Transverse colon (tissue), 4 donors: ENCODE measurements around the gene PTK7. TPM values are rescaled to one million over a fixed set of nuclear protein-coding genes. Genes with fewer than 3 reads are reported as not detected.

Experiments
- DNase-seq: peaks from one replicate; pipeline ENCODE4 v3.0.0-alpha.2; 2019
- H3K27ac ChIP-seq, 4 donors: fragments of 200-600 bp; sonication (generic); 2 replicates each; pipeline ENCODE4 v1.5.1; 2016 to 2018; ENCODE audit warnings: inconsistent platforms in 4 of 4
- H3K27me3 ChIP-seq: fragments of 200-600 bp; sonication (generic); 2 replicates; pipeline ENCODE4 v1.5.1; 2017; ENCODE audit warnings: inconsistent platforms
- H3K36me3 ChIP-seq, 4 donors: fragments of 200-600 bp; sonication (generic); 2 replicates each; pipeline ENCODE4 v1.5.1; 2017 to 2019; ENCODE audit warnings: inconsistent platforms in 4 of 4
- H3K4me1 ChIP-seq, 4 donors: fragments of 200-600 bp; sonication (generic); 2 replicates each; pipeline ENCODE4 v1.5.1; 2017 to 2020; ENCODE audit warnings: inconsistent platforms in 4 of 4
- H3K4me3 ChIP-seq, 4 donors: fragments of 200-600 bp; sonication (generic); 1 replicate in 1 of 4; 2 replicates in 3 of 4; pipeline versions ENCODE4 v1.5.1 to v1.6.1; 2017 to 2019; ENCODE audit warnings: inconsistent platforms in 4 of 4
- H3K9me3 ChIP-seq, 2 donors: fragments of 200-600 bp; sonication (generic); 2 replicates each; pipeline ENCODE4 v1.5.1; 2017 to 2019; ENCODE audit warnings: inconsistent platforms in 2 of 2
- EP300 ChIP-seq: sonication (generic); formaldehyde crosslinking; IDR thresholded peaks from one replicate; pipeline ENCODE4 v1.6.1; 2017; ENCODE audit warnings: antibody characterized with exemption, low read depth
- POLR2A ChIP-seq: fragments of 450-650 bp; IDR thresholded peaks from one replicate; pipeline ENCODE4 v1.6.1; 2016; ENCODE audit warnings: antibody characterized with exemption, mild to moderate bottlenecking, moderate library complexity
- POLR2AphosphoS5 ChIP-seq, 3 donors: sonication (generic); formaldehyde crosslinking; IDR thresholded peaks; one replicate each; pipeline ENCODE4 v1.6.1; 2016; ENCODE audit warnings: antibody characterized with exemption in 3 of 3
- WGBS, 2 donors: methylation state at CpG; one replicate each; pipeline ENCODE4 v1.1.5; 2018; ENCODE audit warnings: low coverage in 1 of 2; 5-methylcytosine and 5-hydroxymethylcytosine counted together
- in situ Hi-C, 4 donors: fragments of 200-750 bp; cut with MboI; loops; one replicate each; pipeline versions ENCODE4 v1.15.0 to v1.15.1; 2017; ENCODE audit warnings: low sequenced_read_pairs in 3 of 4, low pct_ligation_motif_present in 1 of 4, low pct_unique_long_range_greater_than_20kb in 1 of 4
- intact Hi-C: fragments of 100-400 bp; cut with DNase I; formaldehyde crosslinking; loops from one replicate; pipeline ENCODE4 v1.15.1; 2023; ENCODE audit warnings: low total_unique reads
- total RNA-seq, 4 donors: library from RNA; depleted of rRNA; stranded (reverse); fragments of >200 nt; gene quantifications; one replicate each; pipeline ENCODE4 v1.1.0, GENCODE V29; 2016
- TF ChIP-seq, protein P1 (sequence below), 5 experiments: fragments of 200-600 bp in 3 of 5; fragments of 450-650 bp in 2 of 5; sonication (generic) in 3 of 5; IDR thresholded peaks; 1 replicate in 2 of 5; 2 replicates in 3 of 5; pipeline ENCODE4 v1.5.1; 2016 to 2017; ENCODE audit warnings: antibody characterized with exemption in 5 of 5, inconsistent platforms in 3 of 5, mild to moderate bottlenecking in 2 of 5, moderate library complexity in 1 of 5

PTK7 gene
- total RNA-seq, 4 donors from 2014 or later = 2.2 to 34.6 (median 6.0) TPM

DNA sequence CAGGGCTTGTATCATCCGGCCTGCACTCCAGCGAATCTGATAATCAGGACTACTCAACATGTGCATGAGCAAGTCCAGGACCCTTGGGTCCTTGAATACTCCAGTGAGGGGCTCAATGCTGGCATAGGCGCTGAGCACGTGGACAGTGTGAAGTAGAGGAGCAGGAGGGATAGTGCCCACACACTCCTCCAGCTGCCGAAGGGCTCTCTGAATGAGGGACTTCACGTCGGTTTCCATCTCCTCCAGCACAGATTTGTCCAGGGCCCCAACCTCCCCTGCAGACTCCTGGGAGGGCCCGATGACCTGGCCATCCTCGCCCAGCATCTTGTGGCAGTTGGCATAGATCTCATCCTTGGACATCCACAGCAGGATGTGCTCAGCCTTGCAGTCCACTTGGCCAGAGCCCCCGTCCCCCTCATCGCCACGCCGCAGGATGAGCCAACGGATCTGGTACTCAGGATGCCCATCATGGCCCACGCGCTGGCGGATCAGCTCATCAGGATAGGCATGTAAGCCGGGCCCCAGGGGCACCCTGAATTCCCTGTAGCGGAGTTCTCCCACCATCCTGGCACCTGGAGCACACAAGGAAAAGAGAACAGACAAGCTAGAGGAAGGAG lies 23.8 kb upstream of the PTK7 start:
- Histone ChIP-seq H3K27ac (peak overlapping the region; percentile 90 to 97 (median 95)), H3K36me3 (peaks cover 0 to 10% (median 2%) of the 10 kb centered on the region in 4 donors), H3K4me1 (peaks cover 4 to 20% (median 10%) of the 10 kb centered on the region in 4 donors), H3K27me3 (no peaks in the 10 kb centered on the region), H3K4me3 (no peak overlapping the region), H3K9me3 (no peaks in the 10 kb centered on the region)
- TF ChIP-seq, protein P1, sequence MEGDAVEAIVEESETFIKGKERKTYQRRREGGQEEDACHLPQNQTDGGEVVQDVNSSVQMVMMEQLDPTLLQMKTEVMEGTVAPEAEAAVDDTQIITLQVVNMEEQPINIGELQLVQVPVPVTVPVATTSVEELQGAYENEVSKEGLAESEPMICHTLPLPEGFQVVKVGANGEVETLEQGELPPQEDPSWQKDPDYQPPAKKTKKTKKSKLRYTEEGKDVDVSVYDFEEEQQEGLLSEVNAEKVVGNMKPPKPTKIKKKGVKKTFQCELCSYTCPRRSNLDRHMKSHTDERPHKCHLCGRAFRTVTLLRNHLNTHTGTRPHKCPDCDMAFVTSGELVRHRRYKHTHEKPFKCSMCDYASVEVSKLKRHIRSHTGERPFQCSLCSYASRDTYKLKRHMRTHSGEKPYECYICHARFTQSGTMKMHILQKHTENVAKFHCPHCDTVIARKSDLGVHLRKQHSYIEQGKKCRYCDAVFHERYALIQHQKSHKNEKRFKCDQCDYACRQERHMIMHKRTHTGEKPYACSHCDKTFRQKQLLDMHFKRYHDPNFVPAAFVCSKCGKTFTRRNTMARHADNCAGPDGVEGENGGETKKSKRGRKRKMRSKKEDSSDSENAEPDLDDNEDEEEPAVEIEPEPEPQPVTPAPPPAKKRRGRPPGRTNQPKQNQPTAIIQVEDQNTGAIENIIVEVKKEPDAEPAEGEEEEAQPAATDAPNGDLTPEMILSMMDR (IDR thresholded peaks at IDR 0.05) = no peak
- TF ChIP-seq EP300 (no peak), POLR2A (no peak), POLR2AphosphoS5 (IDR thresholded peaks at IDR 0.05) (no peak)
- DNase-seq = no peak
- intact Hi-C loops (no loop called here), in situ Hi-C loops (no loop called here)
- WGBS, 2 donors = 94% methylated on average over 19 of the region's 19 CpGs; no CpG with 5 or more reads in 1 of the 2 donors

DNA sequence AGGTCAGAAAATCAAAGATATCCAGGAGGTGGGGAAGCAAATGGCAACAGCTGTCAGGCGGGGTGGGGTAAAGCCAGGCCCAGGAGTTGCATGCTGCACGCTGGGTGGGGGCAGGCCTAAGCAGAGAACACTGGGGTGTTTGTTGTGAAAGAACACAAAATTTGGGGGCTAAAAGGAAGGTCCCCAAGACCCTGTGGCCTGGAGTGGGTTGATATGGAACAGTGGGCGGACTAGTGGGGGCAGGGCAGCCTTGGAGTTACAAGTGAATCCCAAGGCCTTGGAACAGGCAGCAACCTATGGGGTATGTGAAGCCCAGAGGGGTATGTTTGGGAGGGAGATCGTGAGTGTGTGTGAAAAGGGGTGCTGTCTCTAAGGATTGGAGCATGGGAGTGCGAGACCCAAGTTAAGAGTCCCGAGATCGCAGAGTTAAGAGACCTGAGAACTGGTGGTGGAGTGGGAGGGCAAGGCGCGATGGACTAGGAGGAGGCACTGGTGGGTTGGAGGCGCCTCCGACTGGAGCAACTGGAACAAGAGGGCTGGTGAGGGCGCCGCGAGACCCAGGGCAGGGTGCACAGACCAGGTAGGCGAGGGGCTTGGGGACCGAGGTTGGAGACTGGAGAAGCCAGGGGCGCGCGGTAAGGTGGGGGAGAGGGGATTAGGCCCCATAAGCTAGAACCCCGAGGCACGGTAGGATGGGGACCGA lies 23.1 kb upstream of the PTK7 start:
- H3K4me1 ChIP-seq = peaks cover 4 to 22% (median 12%) of the 10 kb centered on the region in 4 donors
- intact Hi-C loops = no loop called here
- peak; percentile 21 for DNase-seq
- H3K36me3 ChIP-seq = peaks cover 0 to 4% (median 2%) of the 10 kb centered on the region in 4 donors
- TF ChIP-seq, protein P1 (IDR thresholded peaks at IDR 0.05) = no peak
- no peak for TF ChIP-seq EP300
- no peak for TF ChIP-seq POLR2A
- no peak for TF ChIP-seq POLR2AphosphoS5 (IDR thresholded peaks at IDR 0.05)
- H3K27me3 ChIP-seq = no peaks in the 10 kb centered on the region
- H3K27ac ChIP-seq = peak overlapping the region; percentile 90 to 97 (median 95)
- peak overlapping the region; percentile 62 to 98 (median 86) for H3K4me3 ChIP-seq
- in situ Hi-C loops = no loop called here
- H3K9me3 ChIP-seq = no peaks in the 10 kb centered on the region
- 15 to 33% methylated on average over 9 to 22 of the region's 22 CpGs for WGBS, 2 donors

DNA sequence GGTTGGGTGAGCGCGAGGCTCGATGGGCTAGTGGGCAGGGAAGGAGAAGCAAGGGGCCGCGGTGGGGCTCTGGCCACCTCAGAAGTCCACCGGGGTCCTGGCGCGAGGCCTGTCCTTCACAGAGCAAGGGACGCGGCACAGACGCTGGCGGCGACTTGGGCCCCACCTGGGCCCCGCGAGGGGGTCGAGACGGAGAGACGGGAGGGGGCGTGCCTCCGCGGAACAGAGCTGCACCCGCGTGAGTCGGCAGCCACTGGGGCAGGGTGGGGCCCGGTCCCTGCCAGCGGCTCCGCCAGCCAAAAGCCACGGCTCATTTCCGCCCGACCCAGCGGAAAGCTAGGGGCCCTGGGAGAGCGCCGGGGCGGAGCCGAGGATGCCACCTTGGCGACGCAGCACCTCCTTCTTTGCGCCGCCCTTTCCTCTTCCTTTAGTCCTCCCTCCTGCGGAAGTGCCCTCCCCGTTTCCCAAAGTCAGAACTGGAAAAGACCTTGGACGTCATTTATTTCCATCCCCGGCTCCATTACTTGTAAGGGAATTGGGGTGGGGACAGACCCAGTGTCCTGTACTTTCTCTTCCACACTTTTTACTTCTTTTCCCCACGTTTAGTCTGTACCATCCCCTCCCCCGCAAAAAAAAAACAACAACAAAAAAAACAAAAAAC lies 22.4 kb upstream of the PTK7 start, which contains the start of gene CUL7:
Gene CUL7, minus strand, starts transcription at position 307 of the 661 bp plus-strand sequence. CDS start 1,063 bp downstream, outside the sequence.
- Histone ChIP-seq H3K27ac (peak within 1 kb of the TSS; percentile 90 to 97 (median 95)), H3K27me3 (no peaks in the 10 kb centered on the region), H3K9me3 (no peaks in the 10 kb centered on the region), H3K4me1 (peaks cover 8 to 28% (median 19%) of the 10 kb centered on the region in 4 donors), H3K4me3 (peak within 1 kb of the TSS; percentile 62 to 98 (median 86)), H3K36me3 (peaks cover 0 to 4% (median 0%) of the 10 kb centered on the region in 4 donors)
- TF ChIP-seq, protein P1 (IDR thresholded peaks at IDR 0.05) = no peak
- peak; percentile 68 to 94 (median 88) for TF ChIP-seq POLR2AphosphoS5 (IDR thresholded peaks at IDR 0.05)
- peak; percentile 90 for TF ChIP-seq POLR2A
- intact Hi-C loops (no loop called here), in situ Hi-C loops (no loop called here)
- DNase-seq = peak; percentile 95
- WGBS, 2 donors = 2 to 7% methylated on average over 2 to 45 of the region's 45 CpGs
